Neural cell (in vitro differentiated cells): ENCODE measurements around the gene EFTUD2.

ENCODE experiments used
- CTCF ChIP-seq: fragments of 450-650 bp; IDR thresholded peaks from 2 replicates; pipeline ENCODE4 v1.5.1; 2014; ENCODE audit warnings: antibody characterized with exemption, mild to moderate bottlenecking, moderate library complexity; ENCODE audit not compliant: poor library complexity, severe bottlenecking
- POLR2AphosphoS5 ChIP-seq: IDR thresholded peaks from 2 replicates; pipeline ENCODE4 v1.6.1; 2012
- RAD21 ChIP-seq: fragments of 450-650 bp; conservative IDR thresholded peaks from 2 replicates; pipeline ENCODE4 v1.6.1; 2014; ENCODE audit warnings: antibody characterized with exemption, mild to moderate bottlenecking, moderate library complexity
- REST ChIP-seq: IDR thresholded peaks from 2 replicates; pipeline ENCODE4 v1.6.1; 2012; ENCODE audit warnings: borderline replicate concordance
- TAF1 ChIP-seq: IDR thresholded peaks from 2 replicates; pipeline ENCODE4 v1.6.1; 2012; ENCODE audit warnings: low read depth

- TF ChIP-seq POLR2AphosphoS5 (no peak), CTCF (no peak), REST (no peak), RAD21 (no peak), TAF1 (no peak)
Measured at GRCh38 chr17:44879376-44879775, 19.9 kb downstream of the EFTUD2 start.
